ENCODE measurements around the gene ANTXR1. TPM values are rescaled to one million over a fixed set of nuclear protein-coding genes. Genes with fewer than 3 reads are reported as not detected.
A peak's percentile ranks its signal among the peaks of the same experiment; 100 is the strongest.
"Not testable (repeated sequence)": the region's sequence is repeated elsewhere in the genome, so short reads cannot be mapped to it uniquely, and the experiment has no call there.

ANTXR1 gene
- polyA plus RNA-seq, 1 donor: 29.6 TPM

DNA sequence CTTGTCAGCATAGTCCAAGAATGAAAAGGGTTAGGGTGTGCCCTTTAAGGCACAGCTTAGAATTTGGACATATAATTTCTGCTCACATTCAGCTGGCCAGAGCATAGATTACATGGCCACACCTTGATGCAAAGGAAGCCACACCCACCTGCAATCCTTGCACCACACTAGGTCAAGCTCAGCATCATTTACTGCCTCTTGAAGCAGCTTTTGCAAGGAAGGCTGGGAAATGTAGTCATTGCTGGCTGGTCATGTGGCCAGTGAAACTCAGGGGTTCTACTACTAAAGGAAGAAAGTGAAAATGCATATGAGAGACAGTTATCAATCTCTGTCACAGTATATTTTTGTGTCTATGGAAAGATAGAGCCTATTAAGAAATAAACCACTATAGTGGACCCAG is 214.7 kb downstream of the ANTXR1 start:
- H3K4me3 ChIP-seq (ENCODE audit: low read length): no peak overlapping the region
- H3K4me1 ChIP-seq (ENCODE audit: control insufficient read depth, insufficient read depth, low read length): no peaks in the 10 kb centered on the region
- no peak overlapping the region for H3K27ac ChIP-seq (ENCODE audit: low read length)
- no peaks in the 10 kb centered on the region for H3K36me3 ChIP-seq (ENCODE audit: control insufficient read depth, insufficient read depth, low read length)
- no peaks in the 10 kb centered on the region for H3K9me3 ChIP-seq (ENCODE audit: control insufficient read depth, low read depth, low read length)
- no peaks in the 10 kb centered on the region for H3K27me3 ChIP-seq (ENCODE audit: control insufficient read depth, insufficient read depth, low read length)
- no peak for DNase-seq

DNA sequence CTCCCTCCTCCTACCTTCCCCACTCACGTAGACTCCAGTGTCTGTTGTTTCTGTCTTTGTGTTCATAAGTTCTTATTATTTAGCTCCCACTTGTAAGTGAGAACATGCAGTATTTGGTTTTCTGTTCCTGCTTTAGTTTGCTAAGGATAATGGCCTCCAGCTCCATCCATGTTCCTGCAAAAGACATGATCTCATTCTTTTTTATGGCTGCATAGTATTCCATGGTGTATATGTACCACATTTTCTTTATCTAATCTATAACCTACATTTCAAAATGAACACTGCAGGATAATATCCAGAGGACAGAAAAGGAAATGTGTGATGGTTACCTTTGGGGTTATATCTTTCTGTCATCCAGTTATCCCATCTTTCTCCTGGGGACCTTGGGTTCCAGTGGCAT is 218.0 kb downstream of the ANTXR1 start:
- H3K9me3 ChIP-seq (ENCODE audit: control insufficient read depth, low read depth, low read length); H3K36me3 ChIP-seq (ENCODE audit: control insufficient read depth, insufficient read depth, low read length); H3K27me3 ChIP-seq (ENCODE audit: control insufficient read depth, insufficient read depth, low read length); H3K4me1 ChIP-seq (ENCODE audit: control insufficient read depth, insufficient read depth, low read length); DNase-seq; H3K27ac ChIP-seq (ENCODE audit: low read length); H3K4me3 ChIP-seq (ENCODE audit: low read length): not testable (repeated sequence)
- no CpG with 5 or more reads among the region's 1 CpG for WGBS (ENCODE audit: insufficient coverage, low lambda C conversion rate)

DNA sequence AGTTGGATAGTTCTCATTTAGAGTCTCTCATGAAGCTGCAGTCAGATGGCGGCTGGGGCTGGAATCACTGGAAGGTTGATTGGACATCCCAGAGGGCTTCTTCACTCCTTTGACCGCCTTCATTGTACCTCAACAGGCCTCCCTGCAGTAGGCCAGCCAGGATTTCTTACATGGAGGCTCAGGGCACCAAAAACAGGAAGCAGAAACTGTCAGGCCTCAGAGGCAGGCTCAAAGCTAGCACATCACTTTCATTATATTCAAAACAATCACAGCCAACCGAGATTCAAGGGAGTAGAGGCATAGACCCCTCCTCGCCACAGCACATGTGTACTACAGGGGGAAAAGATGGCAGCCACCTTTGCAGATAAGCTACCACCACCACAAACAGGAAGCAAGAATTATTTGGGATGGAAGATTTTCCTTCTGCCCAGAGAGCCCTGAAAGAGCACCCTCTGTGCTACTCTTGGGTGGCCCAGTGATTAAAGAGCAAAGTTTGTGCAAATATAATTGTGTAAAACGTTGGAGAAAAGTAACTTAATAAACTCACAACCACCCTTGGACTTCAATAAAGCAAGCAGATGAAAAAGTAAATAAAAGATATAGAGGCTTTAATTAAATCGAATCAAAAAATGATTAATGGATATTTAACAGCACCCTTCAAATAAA is 218.8 kb downstream of the ANTXR1 start:
- Histone ChIP-seq H3K27ac (ENCODE audit: low read length) (no peak overlapping the region), H3K4me3 (ENCODE audit: low read length) (no peak overlapping the region), H3K4me1 (ENCODE audit: control insufficient read depth, insufficient read depth, low read length) (no peaks in the 10 kb centered on the region), H3K27me3 (ENCODE audit: control insufficient read depth, insufficient read depth, low read length) (no peaks in the 10 kb centered on the region), H3K36me3 (ENCODE audit: control insufficient read depth, insufficient read depth, low read length) (no peaks in the 10 kb centered on the region), H3K9me3 (ENCODE audit: control insufficient read depth, low read depth, low read length) (no peaks in the 10 kb centered on the region)
- DNase-seq: no peak
- WGBS (ENCODE audit: insufficient coverage, low lambda C conversion rate): 80% methylated on average over 1 of the region's 6 CpGs

DNA sequence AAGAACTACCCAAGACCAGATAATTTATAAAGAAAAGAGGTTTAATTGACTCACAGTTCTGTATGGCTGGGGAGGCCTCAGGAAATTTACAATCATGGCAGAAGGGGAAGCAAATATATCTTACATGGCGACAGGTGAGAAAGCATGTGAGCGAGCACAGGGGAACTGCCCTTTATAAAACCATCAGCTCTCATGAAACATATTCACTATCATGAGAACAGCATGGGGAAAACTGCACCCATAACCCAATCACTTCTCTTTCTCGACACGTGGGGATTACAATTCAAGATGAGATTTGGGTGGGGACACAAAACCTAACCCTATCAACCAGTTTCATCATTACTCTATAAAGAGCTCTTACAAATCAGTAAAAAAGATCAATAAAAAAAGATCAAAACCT is 222.9 kb downstream of the ANTXR1 start:
- 80% methylated on average over 1 of the region's 4 CpGs for WGBS (ENCODE audit: insufficient coverage, low lambda C conversion rate)
- not testable (repeated sequence) for H3K9me3 ChIP-seq (ENCODE audit: control insufficient read depth, low read depth, low read length); H3K4me1 ChIP-seq (ENCODE audit: control insufficient read depth, insufficient read depth, low read length); H3K36me3 ChIP-seq (ENCODE audit: control insufficient read depth, insufficient read depth, low read length); DNase-seq; H3K4me3 ChIP-seq (ENCODE audit: low read length); H3K27ac ChIP-seq (ENCODE audit: low read length); H3K27me3 ChIP-seq (ENCODE audit: control insufficient read depth, insufficient read depth, low read length)

DNA sequence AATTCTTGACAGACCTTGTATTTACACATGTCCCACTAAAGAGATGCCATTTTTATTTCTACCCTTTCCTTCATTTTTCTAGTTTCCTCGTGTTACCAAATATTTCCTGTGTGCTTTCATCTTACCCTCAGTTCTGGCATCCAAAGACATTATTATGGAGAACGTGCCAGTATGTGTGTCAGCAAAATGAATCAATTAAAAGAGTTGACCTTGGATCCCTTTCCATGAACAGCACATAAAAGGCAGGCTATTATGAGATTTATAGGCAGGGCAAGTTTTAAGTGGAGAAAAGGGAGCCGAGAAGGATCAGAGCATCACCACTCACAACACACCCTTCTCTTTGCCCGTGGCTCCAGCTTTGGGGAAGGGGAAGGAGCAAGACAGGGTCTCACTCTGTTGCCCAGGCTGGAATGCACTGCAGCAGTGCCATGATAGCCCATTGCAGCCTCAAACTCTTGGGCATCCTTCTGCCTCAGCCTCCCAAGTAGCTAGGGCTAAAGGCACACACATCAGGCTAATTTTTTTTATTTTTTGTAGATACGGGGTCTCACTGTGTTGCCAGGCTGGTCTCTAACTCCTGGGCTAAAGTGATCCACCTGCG is 224.2 kb downstream of the ANTXR1 start:
- Histone ChIP-seq H3K4me3 (ENCODE audit: low read length) (no peak overlapping the region), H3K4me1 (ENCODE audit: control insufficient read depth, insufficient read depth, low read length) (no peaks in the 10 kb centered on the region), H3K36me3 (ENCODE audit: control insufficient read depth, insufficient read depth, low read length) (no peaks in the 10 kb centered on the region), H3K27me3 (ENCODE audit: control insufficient read depth, insufficient read depth, low read length) (no peaks in the 10 kb centered on the region), H3K9me3 (ENCODE audit: control insufficient read depth, low read depth, low read length) (no peaks in the 10 kb centered on the region), H3K27ac (ENCODE audit: low read length) (no peak overlapping the region)
- DNase-seq: no peak
- WGBS (ENCODE audit: insufficient coverage, low lambda C conversion rate): 78% methylated on average over 1 of the region's 6 CpGs

DNA sequence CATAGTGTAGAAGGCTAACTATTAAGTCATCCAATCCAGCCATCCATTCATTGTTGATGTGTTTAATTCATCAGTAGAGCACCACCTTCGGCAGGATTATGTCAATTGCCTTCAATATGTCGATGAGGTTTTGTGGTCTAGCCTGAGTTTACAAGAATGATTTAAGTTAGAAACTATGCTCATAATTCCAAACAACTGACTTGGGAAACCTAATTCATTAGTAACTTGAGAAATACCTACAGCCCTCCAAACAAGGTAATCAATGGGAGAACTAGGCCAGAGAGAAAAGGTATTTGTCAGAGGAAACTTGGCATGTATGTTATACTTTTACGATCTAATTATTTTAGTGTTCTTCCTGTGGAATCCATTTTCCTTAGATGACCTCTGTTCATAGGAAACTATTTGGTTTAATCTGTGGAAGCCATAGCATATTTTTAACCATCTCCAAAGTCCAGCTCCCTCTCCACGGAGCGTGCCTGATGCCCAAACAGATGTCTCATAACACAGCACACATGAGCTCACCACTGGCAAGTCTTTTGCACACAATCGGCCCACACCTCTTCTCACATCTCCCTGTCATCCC is 225.6 kb downstream of the ANTXR1 start:
- Histone ChIP-seq H3K36me3 (ENCODE audit: control insufficient read depth, insufficient read depth, low read length) (no peaks in the 10 kb centered on the region), H3K27me3 (ENCODE audit: control insufficient read depth, insufficient read depth, low read length) (no peaks in the 10 kb centered on the region), H3K27ac (ENCODE audit: low read length) (no peak overlapping the region), H3K9me3 (ENCODE audit: control insufficient read depth, low read depth, low read length) (no peaks in the 10 kb centered on the region), H3K4me1 (ENCODE audit: control insufficient read depth, insufficient read depth, low read length) (no peaks in the 10 kb centered on the region), H3K4me3 (ENCODE audit: low read length) (no peak overlapping the region)
- 100% methylated on average over 1 of the region's 6 CpGs for WGBS (ENCODE audit: insufficient coverage, low lambda C conversion rate)
- DNase-seq: no peak

DNA sequence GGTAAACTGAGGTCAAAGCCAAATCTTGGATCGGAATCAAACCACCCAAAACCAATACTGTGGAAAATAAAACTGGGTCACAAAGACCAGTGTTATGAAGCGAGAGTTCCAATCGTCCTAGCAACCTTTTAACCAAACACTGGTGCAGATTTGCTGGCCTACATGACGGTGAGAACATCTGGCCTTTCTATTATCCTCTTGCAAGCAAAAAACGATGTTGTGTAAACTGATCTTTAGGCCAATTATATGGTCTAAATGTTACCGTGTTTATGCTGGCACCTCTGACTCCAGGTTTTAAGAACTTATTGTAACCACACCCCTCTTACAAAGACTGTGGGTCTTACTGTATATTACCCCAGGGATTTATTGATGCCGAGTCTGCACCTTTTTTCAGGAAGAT is 228.1 kb downstream of the ANTXR1 start:
- Histone ChIP-seq H3K9me3 (ENCODE audit: control insufficient read depth, low read depth, low read length) (no peaks in the 10 kb centered on the region), H3K36me3 (ENCODE audit: control insufficient read depth, insufficient read depth, low read length) (no peaks in the 10 kb centered on the region), H3K4me3 (ENCODE audit: low read length) (no peak overlapping the region), H3K27ac (ENCODE audit: low read length) (no peak overlapping the region), H3K4me1 (ENCODE audit: control insufficient read depth, insufficient read depth, low read length) (no peaks in the 10 kb centered on the region), H3K27me3 (ENCODE audit: control insufficient read depth, insufficient read depth, low read length) (no peaks in the 10 kb centered on the region)
- DNase-seq: no peak
- WGBS (ENCODE audit: insufficient coverage, low lambda C conversion rate): no CpG with 5 or more reads among the region's 7 CpGs

DNA sequence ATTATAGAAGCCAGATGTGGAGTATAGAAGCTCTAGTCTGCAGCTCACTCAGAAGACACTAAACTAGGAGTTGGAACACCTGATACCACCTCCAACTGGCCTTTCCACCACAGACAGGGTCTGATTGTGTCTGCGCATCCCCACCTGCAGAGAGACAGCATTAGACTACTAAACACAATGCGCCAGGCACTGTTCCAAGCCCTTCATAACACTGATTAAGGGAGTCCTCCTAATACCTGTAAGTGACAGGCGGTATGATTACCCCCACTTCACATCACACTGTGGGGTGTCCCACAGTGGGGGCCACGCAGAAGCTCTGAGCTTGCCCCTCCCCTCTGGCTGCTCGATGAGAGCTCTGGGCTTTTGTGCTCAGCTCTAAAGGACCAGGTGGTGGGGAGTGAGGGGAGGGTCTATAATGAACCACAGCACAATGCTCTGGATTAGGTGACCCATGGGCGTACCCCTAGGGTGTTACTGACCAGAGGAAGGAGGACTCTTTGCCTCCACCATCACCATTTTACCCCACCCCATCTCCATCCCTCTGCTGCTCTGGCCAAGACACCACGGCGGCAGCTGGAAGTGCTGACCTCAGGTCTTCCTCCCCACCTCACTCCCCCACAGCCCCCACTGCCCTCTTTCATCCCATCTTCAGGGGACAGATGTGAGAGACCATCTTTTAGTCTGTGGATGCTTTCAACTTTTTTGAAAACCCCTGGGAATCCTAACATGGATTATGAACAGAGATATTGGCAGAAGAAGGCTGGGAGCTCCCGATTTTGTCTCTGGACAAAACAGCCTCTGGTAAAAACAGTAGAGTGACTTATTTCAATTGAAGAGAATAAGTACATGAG is 228.9 kb downstream of the ANTXR1 start:
- Histone ChIP-seq H3K4me3 (ENCODE audit: low read length) (no peak overlapping the region), H3K4me1 (ENCODE audit: control insufficient read depth, insufficient read depth, low read length) (no peaks in the 10 kb centered on the region), H3K27me3 (ENCODE audit: control insufficient read depth, insufficient read depth, low read length) (no peaks in the 10 kb centered on the region), H3K9me3 (ENCODE audit: control insufficient read depth, low read depth, low read length) (no peaks in the 10 kb centered on the region), H3K27ac (ENCODE audit: low read length) (no peak overlapping the region), H3K36me3 (ENCODE audit: control insufficient read depth, insufficient read depth, low read length) (no peaks in the 10 kb centered on the region)
- no CpG with 5 or more reads among the region's 9 CpGs for WGBS (ENCODE audit: insufficient coverage, low lambda C conversion rate)
- DNase-seq: no peak

DNA sequence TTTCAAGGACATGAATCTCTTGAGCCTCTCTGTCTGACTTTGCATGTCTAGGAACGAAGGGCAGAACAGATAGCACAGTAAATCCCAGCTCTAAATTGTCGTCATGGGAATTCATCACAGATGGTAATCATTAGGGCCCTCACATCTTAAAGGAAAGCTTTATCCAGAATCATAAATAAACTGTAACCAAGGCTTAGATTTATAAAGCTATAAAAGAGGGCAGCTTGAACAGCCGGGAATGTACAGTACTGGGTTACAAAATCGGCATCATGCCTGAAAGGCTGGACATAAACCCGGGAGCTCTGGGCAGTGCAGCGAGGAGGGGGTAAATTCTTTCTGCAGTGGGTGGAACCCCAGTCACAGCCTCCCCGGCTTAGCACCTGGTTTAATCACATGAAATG is 229.7 kb downstream of the ANTXR1 start:
- no peaks in the 10 kb centered on the region for H3K27me3 ChIP-seq (ENCODE audit: control insufficient read depth, insufficient read depth, low read length)
- WGBS (ENCODE audit: insufficient coverage, low lambda C conversion rate): 71% methylated on average over 1 of the region's 7 CpGs
- DNase-seq: peak in 1 of 2 donors; percentile 9
- H3K9me3 ChIP-seq (ENCODE audit: control insufficient read depth, low read depth, low read length): no peaks in the 10 kb centered on the region
- no peak overlapping the region for H3K4me3 ChIP-seq (ENCODE audit: low read length)
- H3K4me1 ChIP-seq (ENCODE audit: control insufficient read depth, insufficient read depth, low read length): no peaks in the 10 kb centered on the region
- H3K36me3 ChIP-seq (ENCODE audit: control insufficient read depth, insufficient read depth, low read length): peaks cover 3% of the 10 kb centered on the region
- no peak overlapping the region for H3K27ac ChIP-seq (ENCODE audit: low read length)

DNA sequence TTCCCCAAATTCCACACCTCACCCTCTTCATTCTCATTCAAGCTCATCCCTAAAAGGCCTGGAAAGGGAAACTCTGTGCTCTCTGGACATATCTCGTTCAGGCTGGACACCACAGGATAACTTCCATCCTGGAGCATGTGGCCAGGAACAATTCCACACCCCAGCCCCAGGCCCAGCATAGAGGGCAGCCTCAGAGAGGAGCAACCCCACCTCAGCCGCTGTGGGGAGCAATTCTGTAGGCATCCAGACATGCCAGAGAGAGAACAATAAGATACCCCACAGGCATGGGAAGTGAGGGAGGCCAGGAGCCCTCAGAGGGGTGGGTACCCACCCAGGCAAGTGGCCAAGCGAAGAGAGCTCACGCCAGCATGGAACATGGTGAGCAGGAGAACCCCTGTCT is 230.7 kb downstream of the ANTXR1 start:
- no CpG with 5 or more reads among the region's 4 CpGs for WGBS (ENCODE audit: insufficient coverage, low lambda C conversion rate)
- Histone ChIP-seq H3K27me3 (ENCODE audit: control insufficient read depth, insufficient read depth, low read length) (no peaks in the 10 kb centered on the region), H3K4me3 (ENCODE audit: low read length) (no peak overlapping the region), H3K9me3 (ENCODE audit: control insufficient read depth, low read depth, low read length) (no peaks in the 10 kb centered on the region), H3K36me3 (ENCODE audit: control insufficient read depth, insufficient read depth, low read length) (peaks cover 3% of the 10 kb centered on the region), H3K27ac (ENCODE audit: low read length) (no peak overlapping the region), H3K4me1 (ENCODE audit: control insufficient read depth, insufficient read depth, low read length) (no peaks in the 10 kb centered on the region)
- no peak for DNase-seq
